Colonic mucosa (tissue), 4 donors: ENCODE results near the gene CCDC154. TPM values are rescaled to one million over a fixed set of nuclear protein-coding genes. Genes with fewer than 3 reads are reported as not detected.

Source experiments
- DNase-seq: peaks from one replicate; pipeline ENCODE4 v3.0.0-alpha.2; 2020
- H3K27ac ChIP-seq: fragments of 200-600 bp; one replicate; pipeline ENCODE4 v1.8.0; 2021
- H3K27me3 ChIP-seq: fragments of 200-600 bp; one replicate; pipeline ENCODE4 v1.8.0; 2021
- H3K36me3 ChIP-seq: fragments of 200-600 bp; one replicate; pipeline ENCODE4 v1.8.0; 2021
- H3K4me1 ChIP-seq: fragments of 200-600 bp; one replicate; pipeline ENCODE4 v1.8.0; 2021; ENCODE audit warnings: mild to moderate bottlenecking
- H3K4me3 ChIP-seq: fragments of 200-600 bp; one replicate; pipeline ENCODE4 v1.8.0; 2021
- H3K9ac ChIP-seq, 2 donors: one replicate each; pipeline ENCODE4 v1.7.0; 2013; ENCODE audit warnings: control low read depth in 2 of 2, low read depth in 2 of 2, low read length in 2 of 2
- H3K9me3 ChIP-seq: fragments of 200-600 bp; one replicate; pipeline ENCODE4 v1.8.0; 2021
- intact Hi-C: fragments of 100-400 bp; cut with DNase I; formaldehyde crosslinking; loops from one replicate; pipeline ENCODE4 v1.14.1; 2022
- total RNA-seq, 2 donors: library from RNA; stranded (reverse); fragmentation: NEBNext Ultra II Directional in 1 of 2; extraction: Animal tissue kit (Norgen Biotek cat#: 25700) in 1 of 2; gene quantifications; one replicate each; pipeline ENCODE4 v1.2.1, GENCODE V29; 2021
- TF ChIP-seq, protein P1 (sequence below): fragments of 200-600 bp; IDR thresholded peaks from one replicate; pipeline ENCODE4 v1.8.0; 2022; ENCODE audit warnings: antibody characterized with exemption, mild to moderate bottlenecking
- donor health status: healthy.
- donor health status: DM: no; HTN: no; CAD: no.
- donor health status: DM: no; HTN: no; CAD: no.

Gene CCDC154
- total RNA-seq, 2 donors from 2014 or later: 0.56 to 1.6 TPM

GRCh38 chr16:1458977-1459341 lies 14.6 kb upstream of the CCDC154 start:
- Histone ChIP-seq H3K27me3 (no peaks in the 10 kb centered on the region), H3K27ac (no peak overlapping the region), H3K9ac (no peak overlapping the region), H3K36me3 (no peaks in the 10 kb centered on the region), H3K4me1 (no peaks in the 10 kb centered on the region), H3K9me3 (no peaks in the 10 kb centered on the region), H3K4me3 (no peak overlapping the region)
- intact Hi-C loops: no loop called here
- TF ChIP-seq, protein P1, sequence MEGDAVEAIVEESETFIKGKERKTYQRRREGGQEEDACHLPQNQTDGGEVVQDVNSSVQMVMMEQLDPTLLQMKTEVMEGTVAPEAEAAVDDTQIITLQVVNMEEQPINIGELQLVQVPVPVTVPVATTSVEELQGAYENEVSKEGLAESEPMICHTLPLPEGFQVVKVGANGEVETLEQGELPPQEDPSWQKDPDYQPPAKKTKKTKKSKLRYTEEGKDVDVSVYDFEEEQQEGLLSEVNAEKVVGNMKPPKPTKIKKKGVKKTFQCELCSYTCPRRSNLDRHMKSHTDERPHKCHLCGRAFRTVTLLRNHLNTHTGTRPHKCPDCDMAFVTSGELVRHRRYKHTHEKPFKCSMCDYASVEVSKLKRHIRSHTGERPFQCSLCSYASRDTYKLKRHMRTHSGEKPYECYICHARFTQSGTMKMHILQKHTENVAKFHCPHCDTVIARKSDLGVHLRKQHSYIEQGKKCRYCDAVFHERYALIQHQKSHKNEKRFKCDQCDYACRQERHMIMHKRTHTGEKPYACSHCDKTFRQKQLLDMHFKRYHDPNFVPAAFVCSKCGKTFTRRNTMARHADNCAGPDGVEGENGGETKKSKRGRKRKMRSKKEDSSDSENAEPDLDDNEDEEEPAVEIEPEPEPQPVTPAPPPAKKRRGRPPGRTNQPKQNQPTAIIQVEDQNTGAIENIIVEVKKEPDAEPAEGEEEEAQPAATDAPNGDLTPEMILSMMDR: no peak
- DNase-seq: no peak

GRCh38 chr16:1458336-1458976 lies 14.1 kb upstream of the CCDC154 start:
- Histone ChIP-seq H3K36me3 (no peaks in the 10 kb centered on the region), H3K9me3 (no peaks in the 10 kb centered on the region), H3K27ac (no peak overlapping the region), H3K27me3 (no peaks in the 10 kb centered on the region), H3K4me1 (no peaks in the 10 kb centered on the region), H3K4me3 (no peak overlapping the region), H3K9ac (no peak overlapping the region)
- no peak for DNase-seq
- intact Hi-C loops: no loop called here
- TF ChIP-seq, protein P1: no peak

GRCh38 chr16:1457489-1458245 lies 13.3 kb upstream of the CCDC154 start:
- Histone ChIP-seq H3K4me1 (no peaks in the 10 kb centered on the region), H3K36me3 (no peaks in the 10 kb centered on the region), H3K27ac (no peak overlapping the region), H3K9ac (no peak overlapping the region), H3K27me3 (no peaks in the 10 kb centered on the region), H3K4me3 (no peak overlapping the region), H3K9me3 (no peaks in the 10 kb centered on the region)
- DNase-seq: no peak
- intact Hi-C loops: no loop called here
- TF ChIP-seq, protein P1: no peak

- intact Hi-C loops: no loop called here
- no peak for DNase-seq
- no peak overlapping the region for H3K4me3 ChIP-seq
- H3K36me3 ChIP-seq: no peaks in the 10 kb centered on the region
- TF ChIP-seq, protein P1: no peak
- no peaks in the 10 kb centered on the region for H3K27me3 ChIP-seq
- H3K9ac ChIP-seq: no peak overlapping the region
- no peaks in the 10 kb centered on the region for H3K4me1 ChIP-seq
- no peaks in the 10 kb centered on the region for H3K9me3 ChIP-seq
- no peak overlapping the region for H3K27ac ChIP-seq
These were observed 12.6 kb upstream of the CCDC154 start for GRCh38 chr16:1456951-1457350.

GRCh38 chr16:1455190-1456171 lies 11.1 kb upstream of the CCDC154 start:
- TF ChIP-seq, protein P1: no peak
- no peaks in the 10 kb centered on the region for H3K9me3 ChIP-seq

More at GRCh38 chr16:1455190-1456171, 11.1 kb upstream of the CCDC154 start:
- no peaks in the 10 kb centered on the region for H3K4me1 ChIP-seq
- no peaks in the 10 kb centered on the region for H3K36me3 ChIP-seq
- H3K4me3 ChIP-seq: no peak overlapping the region
- no peak overlapping the region for H3K9ac ChIP-seq
- H3K27me3 ChIP-seq: no peaks in the 10 kb centered on the region
- DNase-seq: no peak
- H3K27ac ChIP-seq: no peak overlapping the region
- intact Hi-C loops: no loop called here
